ENCODE results near the gene CPLX3. TPM values are rescaled to one million over a fixed set of nuclear protein-coding genes. Genes with fewer than 3 reads are reported as not detected.
A peak's percentile ranks its signal among the peaks of the same experiment; 100 is the strongest.

The CPLX3 gene
- total and polyA plus RNA-seq, 2 of the 8 experiments (the other 6 are each of a cell fraction or from before 2014, with no cell fraction given), result 0.17 TPM; not detected in 1

DNA sequence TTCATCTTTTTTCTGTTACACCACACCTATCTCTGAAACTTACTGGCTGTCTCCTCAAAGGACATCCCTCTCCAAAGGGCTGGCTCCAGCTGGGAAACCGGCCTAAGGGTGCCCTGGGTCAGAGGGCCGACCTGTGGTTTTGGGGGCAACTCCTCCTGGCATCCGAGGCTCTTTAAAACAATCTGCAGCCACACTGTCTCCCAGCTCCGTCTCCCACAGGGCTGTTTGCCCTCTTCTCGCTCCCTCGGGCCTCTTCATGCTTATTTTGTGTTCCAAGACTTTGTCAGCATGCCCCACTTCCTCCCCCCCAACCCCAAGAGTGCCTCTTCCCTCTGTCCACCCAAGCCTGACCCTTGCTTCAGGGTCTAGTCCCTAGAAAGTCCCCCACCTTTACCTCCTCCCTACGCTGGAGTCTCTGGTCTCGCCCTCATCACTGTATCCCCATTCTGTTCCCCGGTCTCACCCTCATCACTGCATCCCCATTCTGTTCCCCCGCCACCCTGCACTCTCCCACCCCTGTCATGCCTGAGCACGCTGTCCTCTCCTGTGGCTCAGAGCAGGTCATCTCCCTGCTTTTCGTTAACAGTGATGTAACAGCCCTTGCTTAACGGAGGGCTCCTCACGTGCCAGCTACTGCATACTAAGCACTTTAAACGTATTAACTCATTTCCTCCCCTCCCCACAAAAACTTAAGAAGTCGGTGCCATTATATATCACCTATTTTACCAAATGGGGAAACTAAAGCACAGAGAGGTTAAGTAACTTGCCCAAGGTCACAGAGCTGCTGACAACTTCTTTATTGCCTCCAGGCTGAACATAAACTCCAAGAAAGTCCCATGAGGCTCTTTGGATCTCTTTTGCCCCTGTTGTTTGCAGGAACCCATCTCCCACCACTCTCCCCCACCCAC lies 45.6 kb upstream of the CPLX3 start:
- Histone ChIP-seq H3K56ac (replicated peaks; ENCODE audit: insufficient read length, low read depth, low read length) (no peak overlapping the region), H3K79me1 (ENCODE audit: low read depth, low read length) (peaks cover 10% of the 10 kb centered on the region), H4K5ac (ENCODE audit: insufficient read length, low read depth, low read length) (no peak overlapping the region), H3K23ac (ENCODE audit: insufficient read length) (no peak overlapping the region), H2AK5ac (ENCODE audit: low read depth, low read length) (no peak overlapping the region), H4K8ac (ENCODE audit: extremely low read depth, insufficient read depth, low read length) (peak overlapping the region; percentile 18; the same call in 1 of the 2 replicates), H2BK20ac (ENCODE audit: low read length) (no peak overlapping the region), H3K9ac (replicated peaks in 1 of 4; ENCODE audit: extremely low read depth in 1 of 4, low read depth in 3 of 4, low read length in 3 of 4) (no peak overlapping the region), H4K20me1 (replicated peaks in 1 of 2; ENCODE audit: control insufficient read depth in 1 of 2, insufficient read depth in 2 of 2, low read length in 2 of 2) (peaks cover 0 to 10% of the 10 kb centered on the region in 2 experiments), H3K9me3 (ENCODE audit: insufficient read depth in 2 of 2, low read depth in 1 of 2, low read length in 1 of 2) (no peaks in the 10 kb centered on the region), H2BK120ac (replicated peaks; ENCODE audit: low read depth, low read length) (no peak overlapping the region), H3K4me2 (ENCODE audit: insufficient read depth in 1 of 2, low read depth in 2 of 2, low read length in 2 of 2) (peak overlapping the region; percentile 79 to 84), H3K4ac (replicated peaks; ENCODE audit: insufficient read length, low read depth, low read length) (no peak overlapping the region), H2BK12ac (ENCODE audit: low read depth, low read length) (peak overlapping the region; percentile 39; the same call in 1 of the 2 replicates), H2AFZ (ENCODE audit: low read length) (no peak overlapping the region), H3K14ac (ENCODE audit: insufficient read length) (no peak overlapping the region), H3K18ac (ENCODE audit: extremely low read depth, low read length) (no peak overlapping the region; the same call in 1 of the 2 replicates), H3K4me3 (ENCODE audit: extremely low read depth in 1 of 4, insufficient read depth in 2 of 4, low read depth in 3 of 4, low read length in 4 of 4) (peak overlapping the region in 3 of 4 experiments; percentile 34 to 82 (median 61); a peak in 5 of 8 replicates), H3K79me2 (ENCODE audit: control insufficient read depth in 1 of 2, insufficient read depth in 2 of 2, low read length in 2 of 2) (peaks cover 0 to 6% of the 10 kb centered on the region in 2 experiments; a peak in 1 of 4 replicates), H4K91ac (replicated peaks; ENCODE audit: insufficient read length, low read length) (no peak overlapping the region), H3K4me1 (replicated peaks in 1 of 4; ENCODE audit: control insufficient read depth in 3 of 4, insufficient read depth in 4 of 4, low read length in 3 of 4) (peaks cover 4 to 25% (median 20%) of the 10 kb centered on the region in 4 experiments), H3K36me3 (ENCODE audit: control insufficient read depth in 2 of 4, insufficient read depth in 4 of 4, low read length in 3 of 4) (no peaks in the 10 kb centered on the region), H3K27ac (ENCODE audit: low read depth, low read length) (no peak overlapping the region), H2BK5ac (ENCODE audit: low read depth, low read length) (no peak overlapping the region), H3K27me3 (replicated peaks in 1 of 4; ENCODE audit: control insufficient read depth in 3 of 4, extremely low read depth in 1 of 4, insufficient read depth in 3 of 4, low read length in 3 of 4) (peaks cover 0 to 15% (median 11%) of the 10 kb centered on the region in 4 experiments; a peak in 6 of 7 replicates), H3K23me2 (ENCODE audit: low read depth, low read length) (peaks cover 9% of the 10 kb centered on the region), H2BK15ac (ENCODE audit: low read length) (no peak overlapping the region)
- no peak for FAIRE-seq
- no peak for DNase-seq (ENCODE audit: low read depth in 1 of 2, low spot score in 2 of 2)
- TF ChIP-seq KDM1A (IDR thresholded peaks at IDR 0.05; ENCODE audit: borderline replicate concordance, low read length) (peak; percentile 86), SIX5 (IDR thresholded peaks at IDR 0.05; ENCODE audit: low read depth, low read length) (no peak)
- WGBS, 2 experiments (ENCODE audit: extremely low coverage in 1 of 2, insufficient coverage in 1 of 2, insufficient read length in 1 of 2, insufficient replicate concordance in 2 of 2, low coverage in 1 of 2, low lambda C conversion rate in 2 of 2, missing lambda C conversion rate in 1 of 2), result 75% methylated on average over 16 of the region's 16 CpGs; no CpG with 5 or more reads in 1 of the 2 experiments
- ChIA-PET CTCF (ENCODE audit: partially characterized antibody) (interaction anchor here (0.7 to 53.7 kb wide), 13 partner anchors 10 to 379 kb away, joined by 3 to 1439 read pairs (median 6); partner anchors contain the start of genes CLK3, CPLX3 and LMAN1L), POLR2A (ENCODE audit: partially characterized antibody) (interaction anchor here (0.9 to 5.6 kb wide), 8 partner anchors 9 to 163 kb away, joined by 3 to 26 read pairs (median 6); partner anchors contain the start of gene ULK3)

All from H1 (cell line).